Vagina (tissue), 2 donors: ENCODE measurements around the gene SEMA3D.

Experiments
- CTCF ChIP-seq, 3 experiments: fragments of 450-650 bp in 2 of 3; fragments of 200-600 bp in 1 of 3; sonication (generic) in 1 of 3; IDR thresholded peaks; one replicate each; pipeline ENCODE4 v1.5.1; 2017 to 2019; ENCODE audit warnings: antibody characterized with exemption in 3 of 3, mild to moderate bottlenecking in 2 of 3, moderate library complexity in 2 of 3
- POLR2A ChIP-seq, 2 donors: fragments of 450-650 bp; IDR thresholded peaks; one replicate each; pipeline ENCODE4 v1.6.1; 2017; ENCODE audit warnings: antibody characterized with exemption in 2 of 2, mild to moderate bottlenecking in 2 of 2, moderate library complexity in 2 of 2
- POLR2AphosphoS5 ChIP-seq, 2 donors: sonication (generic); formaldehyde crosslinking; IDR thresholded peaks; one replicate each; pipeline ENCODE4 v1.9.0; 2017; ENCODE audit warnings: antibody characterized with exemption in 2 of 2, mild to moderate bottlenecking in 2 of 2, low read depth in 1 of 2; ENCODE audit not compliant: insufficient read depth in 1 of 2

- TF ChIP-seq POLR2AphosphoS5 (IDR thresholded peaks at IDR 0.05; ENCODE audit: insufficient read depth in 1 of 2, low read depth in 1 of 2) (no peak), CTCF (IDR thresholded peaks at IDR 0.05) (no peak), POLR2A (IDR thresholded peaks at IDR 0.05) (no peak)
Observed at GRCh38 chr7:84981055-84981976, 205.5 kb downstream of the SEMA3D start.
